Body of pancreas (tissue), 4 donors: ENCODE data around the gene ARL5C.

Experiments used
- POLR2A ChIP-seq, 3 donors: fragments of 450-650 bp; IDR thresholded peaks; one replicate each; pipeline ENCODE4 v1.6.1; 2016; ENCODE audit warnings: antibody characterized with exemption in 3 of 3, mild to moderate bottlenecking in 2 of 3
- TF ChIP-seq, protein P1 (sequence below), 7 experiments: fragments of 450-650 bp in 4 of 7; fragments of 200-600 bp in 3 of 7; sonication (generic) in 3 of 7; IDR thresholded peaks; one replicate each; pipeline ENCODE4 v1.5.1; 2016 to 2019; ENCODE audit warnings: antibody characterized with exemption in 7 of 7

DNA sequence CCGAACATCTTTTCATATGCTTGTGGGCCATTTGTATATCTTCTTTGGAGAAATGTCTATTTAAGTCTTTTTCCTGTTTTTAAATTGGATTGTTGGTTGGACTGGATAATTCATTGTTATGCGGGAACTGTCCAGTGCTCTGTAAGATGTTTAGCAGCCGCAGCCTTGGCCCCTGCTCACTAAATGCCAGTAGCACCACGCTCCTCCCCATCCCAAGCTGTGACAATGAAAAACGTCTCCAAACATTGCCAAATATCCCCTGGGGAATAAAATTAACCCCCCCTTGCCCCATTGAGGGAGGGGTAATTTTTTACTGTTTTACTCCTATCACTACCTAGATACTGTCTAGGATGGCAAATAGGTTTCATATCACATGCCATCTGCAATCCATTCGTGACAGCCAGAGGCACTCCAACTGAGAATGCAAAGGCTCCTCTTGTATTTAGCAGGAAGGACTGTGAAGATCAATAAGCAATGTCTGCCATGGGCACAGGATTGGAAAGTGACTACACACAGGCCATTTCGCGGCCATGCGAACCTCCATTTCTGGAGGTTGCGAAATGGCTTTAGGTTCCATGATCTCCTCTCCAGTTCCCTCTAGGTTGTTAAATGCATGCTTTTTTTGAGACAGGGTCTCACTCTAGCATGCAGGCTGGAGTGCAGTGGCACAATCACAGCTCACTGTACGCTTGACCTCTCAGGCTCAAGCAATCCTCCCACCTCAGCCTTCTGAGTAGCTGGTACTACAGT, 23.9 kb downstream of the ARL5C start:
- TF ChIP-seq, protein P1, sequence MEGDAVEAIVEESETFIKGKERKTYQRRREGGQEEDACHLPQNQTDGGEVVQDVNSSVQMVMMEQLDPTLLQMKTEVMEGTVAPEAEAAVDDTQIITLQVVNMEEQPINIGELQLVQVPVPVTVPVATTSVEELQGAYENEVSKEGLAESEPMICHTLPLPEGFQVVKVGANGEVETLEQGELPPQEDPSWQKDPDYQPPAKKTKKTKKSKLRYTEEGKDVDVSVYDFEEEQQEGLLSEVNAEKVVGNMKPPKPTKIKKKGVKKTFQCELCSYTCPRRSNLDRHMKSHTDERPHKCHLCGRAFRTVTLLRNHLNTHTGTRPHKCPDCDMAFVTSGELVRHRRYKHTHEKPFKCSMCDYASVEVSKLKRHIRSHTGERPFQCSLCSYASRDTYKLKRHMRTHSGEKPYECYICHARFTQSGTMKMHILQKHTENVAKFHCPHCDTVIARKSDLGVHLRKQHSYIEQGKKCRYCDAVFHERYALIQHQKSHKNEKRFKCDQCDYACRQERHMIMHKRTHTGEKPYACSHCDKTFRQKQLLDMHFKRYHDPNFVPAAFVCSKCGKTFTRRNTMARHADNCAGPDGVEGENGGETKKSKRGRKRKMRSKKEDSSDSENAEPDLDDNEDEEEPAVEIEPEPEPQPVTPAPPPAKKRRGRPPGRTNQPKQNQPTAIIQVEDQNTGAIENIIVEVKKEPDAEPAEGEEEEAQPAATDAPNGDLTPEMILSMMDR (IDR thresholded peaks at IDR 0.05) = no peak
- TF ChIP-seq POLR2A (IDR thresholded peaks at IDR 0.05) = no peak
